HepG2 (cell line): Measurements from ENCODE around the gene VAT1L. TPM values are rescaled to one million over a fixed set of nuclear protein-coding genes. Genes with fewer than 3 reads are reported as not detected.

ENCODE experiments used
- ATAC-seq: fragments of 200-7000 bp; cut with Tn5 transposase; 3 replicates; pipeline ENCODE4 v1.9.1; 2020; ENCODE audit warnings: mild to moderate bottlenecking, moderate library complexity
- BruUV-seq: library from RNA; stranded (reverse); fragments of 400-500 nt; replicated peaks from 2 replicates; lab custom pipeline; 2021; lab: Mats Ljungman, UMichigan
- CTCF ChIA-PET: fragments of 300-600 bp; formaldehyde crosslinking; extraction: SDS; loops from one replicate; lab custom pipeline; 2021; ENCODE audit warnings: low total read pairs, inconsistent platforms, low intra/inter-chr PET ratio; lab: Yijun Ruan, JAX
- POLR2A ChIA-PET: fragments of 350-600 bp; sonication (Branson Sonifier 250); formaldehyde crosslinking; loops from one replicate; lab custom pipeline; 2020; ENCODE audit warnings: antibody characterized with exemption, inconsistent platforms; lab: Yijun Ruan, JAX
- DNase-seq: peaks from one replicate; pipeline ENCODE4 v3.0.0-alpha.2; 2015; ENCODE audit warnings: low spot score
- FAIRE-seq: peaks from 3 replicates; lab custom pipeline; 2011; peaks lifted over from hg19 to GRCh38; lab: Jason Lieb, UNC
- H2AFZ ChIP-seq: one replicate; pipeline ENCODE4 v1.6.1; 2011; ENCODE audit warnings: low read length, inconsistent platforms
- H3K27ac ChIP-seq: fragments of 300-600 bp; 3 replicates; pipeline ENCODE4 v1.8.0; 2011; ENCODE audit warnings: mixed run types, mild to moderate bottlenecking, mixed read lengths, low read length, inconsistent platforms; ENCODE audit not compliant: insufficient read depth; ENCODE audit errors: extremely low read length
- H3K27me3 ChIP-seq, 2 experiments: fragments of 200-600 bp in 1 of 2; 2 replicates in 1 of 2; 3 replicates in 1 of 2; pipeline versions ENCODE4 v1.6.0 to v1.8.0; 2011; ENCODE audit warnings: low read length in 2 of 2, mild to moderate bottlenecking in 2 of 2, moderate library complexity in 2 of 2, inconsistent platforms in 1 of 2; ENCODE audit not compliant: insufficient read depth in 2 of 2, control insufficient read depth in 1 of 2
- H3K36me3 ChIP-seq, 2 experiments: fragments of 200-600 bp in 1 of 2; replicated peaks in 1 of 2; 2 replicates in 1 of 2; 3 replicates in 1 of 2; pipeline versions ENCODE4 v1.5.1 to v1.8.0; 2011; ENCODE audit warnings: low read length in 2 of 2, inconsistent platforms in 1 of 2; ENCODE audit not compliant: insufficient read depth in 2 of 2, control insufficient read depth in 1 of 2
- H3K4me1 ChIP-seq: 2 replicates; pipeline ENCODE4 v1.5.1; 2012; ENCODE audit warnings: low read length, inconsistent platforms; ENCODE audit not compliant: insufficient read depth
- H3K4me2 ChIP-seq: 2 replicates; pipeline ENCODE4 v1.6.0; 2011; ENCODE audit warnings: low read depth, low read length, inconsistent platforms
- H3K4me3 ChIP-seq, 3 experiments: fragments of 200-600 bp in 1 of 3; sonication (generic), shearing (Covaris generic) in 1 of 3; replicated peaks in 1 of 3; 2 replicates each; pipeline ENCODE4 v1.5.1; 2011 to 2016; ENCODE audit warnings: low read length in 3 of 3, inconsistent platforms in 2 of 3, low read depth in 2 of 3, mild to moderate bottlenecking in 2 of 3, control low read depth in 1 of 3, mixed read lengths in 1 of 3; ENCODE audit not compliant: insufficient read depth in 1 of 3
- H3K79me2 ChIP-seq: one replicate; pipeline ENCODE4 v1.6.1; 2011; ENCODE audit warnings: low read length, inconsistent platforms; ENCODE audit not compliant: insufficient read depth
- H3K9ac ChIP-seq: 2 replicates; pipeline ENCODE4 v1.6.0; 2011; ENCODE audit warnings: mild to moderate bottlenecking, low read depth, low read length, inconsistent platforms; ENCODE audit not compliant: insufficient read depth
- H3K9me3 ChIP-seq: 2 replicates; pipeline ENCODE4 v1.5.1; 2012; ENCODE audit warnings: mild to moderate bottlenecking, low read length
- H4K20me1 ChIP-seq: 2 replicates; pipeline ENCODE4 v1.6.0; 2011; ENCODE audit warnings: inconsistent platforms, mild to moderate bottlenecking, low read length, moderate library complexity; ENCODE audit not compliant: insufficient read depth
- ARID3A ChIP-seq: IDR thresholded peaks from 2 replicates; pipeline ENCODE4 v1.6.1; 2012; ENCODE audit warnings: low read depth, low read length, improper control_type of control experiment
- BRCA1 ChIP-seq: sonication (generic); formaldehyde crosslinking; IDR thresholded peaks from 2 replicates; pipeline ENCODE4 v1.4.0; 2020; ENCODE audit warnings: missing genetic modification reagents
- HBP1 ChIP-seq: IDR thresholded peaks from 2 replicates; pipeline ENCODE4 v1.6.1; 2016; ENCODE audit warnings: low read depth, control low read depth
- KLF16 ChIP-seq, 2 experiments: sonication (generic) in 1 of 2; formaldehyde crosslinking in 1 of 2; IDR thresholded peaks; 2 replicates each; pipeline versions ENCODE4 v1.6.1 to v1.8.0; 2016 to 2023; ENCODE audit warnings: missing genetic modification reagents in 2 of 2, missing compliant biosample characterization in 1 of 2
- POLR2AphosphoS2 ChIP-seq: IDR thresholded peaks from 2 replicates; pipeline ENCODE4 v1.6.1; 2011; ENCODE audit warnings: low read depth, low read length, improper control_type of control experiment
- STAG1 ChIP-seq: sonication (generic); formaldehyde crosslinking; IDR thresholded peaks from 2 replicates; pipeline ENCODE4 v1.4.0; 2020; ENCODE audit warnings: missing genetic modification reagents
- STAT5B ChIP-seq: sonication (generic); formaldehyde crosslinking; IDR thresholded peaks from 2 replicates; pipeline ENCODE4 v1.4.0; 2020; ENCODE audit warnings: missing genetic modification reagents
- ZFP36L2 ChIP-seq: sonication (generic); formaldehyde crosslinking; IDR thresholded peaks from 2 replicates; pipeline ENCODE4 v1.4.0; 2020; ENCODE audit warnings: missing genetic modification reagents
- ZFP37 ChIP-seq: sonication (generic); formaldehyde crosslinking; IDR thresholded peaks from 2 replicates; pipeline ENCODE4 v1.4.0; 2020; ENCODE audit warnings: missing genetic modification reagents, borderline replicate concordance
- ZFP62 ChIP-seq: sonication (generic); formaldehyde crosslinking; IDR thresholded peaks from 2 replicates; pipeline ENCODE4 v1.4.0; 2020; ENCODE audit warnings: missing genetic modification reagents
- ZNF367 ChIP-seq: sonication (generic); formaldehyde crosslinking; IDR thresholded peaks from 2 replicates; pipeline ENCODE4 v1.4.0; 2020; ENCODE audit warnings: missing genetic modification reagents, borderline replicate concordance
- ZNF710 ChIP-seq: sonication (generic); formaldehyde crosslinking; IDR thresholded peaks from 2 replicates; pipeline ENCODE4 v1.5.0; 2020; ENCODE audit warnings: mild to moderate bottlenecking, missing genetic modification reagents, borderline replicate concordance
- ZNF781 ChIP-seq: sonication (generic); formaldehyde crosslinking; IDR thresholded peaks from 2 replicates; pipeline ENCODE4 v1.5.1; 2020; ENCODE audit warnings: borderline replicate concordance, mild to moderate bottlenecking, missing genetic modification reagents; ENCODE audit errors: not compliant biosample characterization
- WGBS: methylation state at CpG from one replicate; pipeline ENCODE4 v1.1.6; 2017; ENCODE audit warnings: low lambda C conversion rate; 5-methylcytosine and 5-hydroxymethylcytosine counted together
- in situ Hi-C: cut with HindIII; loops from 2 replicates; pipeline ENCODE4 v1.10.0; 2017; ENCODE audit warnings: low pct_unique_long_range_greater_than_20kb; ENCODE audit not compliant: extremely low pct_ligation_motif_present
- intact Hi-C: fragments of 100-400 bp; cut with micrococcal nuclease; formaldehyde crosslinking; loops from one replicate; pipeline ENCODE4 v1.10.0; 2022; ENCODE audit not compliant: unreplicated experiment
- polyA plus RNA-seq, 8 experiments: library from polyadenylated mRNA; depleted of rRNA in 3 of 8; stranded (reverse) in 7 of 8; unstranded in 1 of 8; fragments of >200 nt; fragmentation: Illumina TruSeq in 4 of 8; extraction: Trizol in 4 of 8; gene quantifications; 2 replicates each; pipeline versions ENCODE4 v1.2.1 to v1.2.3, GENCODE V29; 2011 to 2016; ENCODE audit warnings: low read depth in 4 of 8, missing spikeins in 1 of 8, mixed read lengths in 1 of 8; ENCODE audit not compliant: insufficient read depth in 1 of 8
- total RNA-seq, 5 experiments: library from RNA; depleted of rRNA; stranded (reverse); fragments of >200 nt; fragmentation: Illumina TruSeq; extraction: Trizol; gene quantifications; 2 replicates each; pipeline ENCODE4 v1.2.3, GENCODE V29; 2016; ENCODE audit warnings: low read depth in 1 of 5
- TF ChIP-seq, protein P1 (sequence below): sonication (generic); formaldehyde crosslinking; IDR thresholded peaks from 2 replicates; pipeline ENCODE4 v1.5.0; 2020; ENCODE audit warnings: mild to moderate bottlenecking, low read depth, missing genetic modification reagents, borderline replicate concordance

Gene VAT1L
- total and polyA plus RNA-seq, 2 of the 13 experiments (the other 11 are each of a cell fraction or from before 2014, with no cell fraction given) = not detected

GRCh38 chr16:77745972-77746371 is 42.4 kb upstream of the VAT1L start:
- POLR2A ChIA-PET = no interaction called here
- H3K79me2 ChIP-seq = no peaks in the 10 kb centered on the region

More at GRCh38 chr16:77745972-77746371, 42.4 kb upstream of the VAT1L start:
- Histone ChIP-seq H3K27me3 (no peaks in the 10 kb centered on the region), H3K36me3 (no peaks in the 10 kb centered on the region), H2AFZ (no peak overlapping the region), H3K27ac (no peak overlapping the region), H4K20me1 (no peaks in the 10 kb centered on the region), H3K4me1 (peaks cover 29% of the 10 kb centered on the region), H3K4me3 (no peak overlapping the region), H3K4me2 (no peak overlapping the region), H3K9ac (no peak overlapping the region), H3K9me3 (no peaks in the 10 kb centered on the region)
- in situ Hi-C loops = no loop called here
- intact Hi-C loops = no loop called here
- CTCF ChIA-PET = no interaction called here
- TF ChIP-seq, protein P1, sequence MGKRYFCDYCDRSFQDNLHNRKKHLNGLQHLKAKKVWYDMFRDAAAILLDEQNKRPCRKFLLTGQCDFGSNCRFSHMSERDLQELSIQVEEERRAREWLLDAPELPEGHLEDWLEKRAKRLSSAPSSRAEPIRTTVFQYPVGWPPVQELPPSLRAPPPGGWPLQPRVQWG (CRISPR knock-in tag) = no peak
- no peak for TF ChIP-seq STAG1
- no peak for TF ChIP-seq BRCA1
- no peak for TF ChIP-seq ZFP36L2
- no peak for TF ChIP-seq POLR2AphosphoS2
- no peak for TF ChIP-seq ZNF367 (CRISPR knock-in tag)
- no peak for TF ChIP-seq KLF16 (CRISPR knock-in tag; IDR thresholded peaks at IDR 0.05)
- TF ChIP-seq ZNF710 (CRISPR knock-in tag) = no peak
- TF ChIP-seq ARID3A = no peak
- TF ChIP-seq ZFP37 (CRISPR knock-in tag) = no peak
- no peak for TF ChIP-seq ZNF781
- TF ChIP-seq HBP1 (CRISPR knock-in tag) = no peak
- no peak for TF ChIP-seq STAT5B
- no peak for TF ChIP-seq ZFP62 (CRISPR knock-in tag)
- ATAC-seq (no peak), DNase-seq (no peak), FAIRE-seq (no peak)
- WGBS = 97% methylated on average over 1 of the region's 1 CpG
- BruUV-seq = no TSS peak
